Measurements from ENCODE around the gene HSH2D.

The HSH2D gene

GRCh38 chr19:16100524-16100923 lies 43.0 kb upstream of the HSH2D start:
- Histone ChIP-seq H3K4me3 (ENCODE audit: low read depth, low read length, poor library complexity, severe bottlenecking) (no peak overlapping the region), H3K9me3 (ENCODE audit: low read length) (no peaks in the 10 kb centered on the region), H2AFZ (ENCODE audit: low read length) (no peak overlapping the region), H3K27me3 (ENCODE audit: insufficient read depth, low read length) (no peaks in the 10 kb centered on the region), H3K4me2 (ENCODE audit: low read length) (no peak overlapping the region), H3K36me3 (ENCODE audit: insufficient read depth, low read length) (peaks cover 23% of the 10 kb centered on the region), H3K9me2 (ENCODE audit: low read depth, low read length) (no peaks in the 10 kb centered on the region), H3K9ac (ENCODE audit: low read length) (no peak overlapping the region), H3K27ac (ENCODE audit: low read depth, low read length, poor library complexity, severe bottlenecking) (no peak overlapping the region), H3K79me2 (ENCODE audit: insufficient read depth, low read length) (no peaks in the 10 kb centered on the region), H3F3A (ENCODE audit: insufficient read depth, low read length) (no peaks in the 10 kb centered on the region), H3K4me1 (ENCODE audit: insufficient read depth, low read length, severe bottlenecking) (peaks cover 3% of the 10 kb centered on the region), H4K20me1 (ENCODE audit: insufficient read depth, low read length) (no peaks in the 10 kb centered on the region)
- no peak for TF ChIP-seq EZH2 (IDR thresholded peaks at IDR 0.05; ENCODE audit: borderline replicate concordance, low read length)
- no peak for TF ChIP-seq CTCF (IDR thresholded peaks at IDR 0.05; ENCODE audit: low read length)

- Histone ChIP-seq H3K4me2 (ENCODE audit: low read length) (no peak overlapping the region), H3K9me3 (ENCODE audit: low read length) (no peaks in the 10 kb centered on the region), H2AFZ (ENCODE audit: low read length) (no peak overlapping the region), H3K4me1 (ENCODE audit: insufficient read depth, low read length, severe bottlenecking) (peaks cover 9% of the 10 kb centered on the region), H3K27me3 (ENCODE audit: insufficient read depth, low read length) (no peaks in the 10 kb centered on the region), H3K9me2 (ENCODE audit: low read depth, low read length) (no peaks in the 10 kb centered on the region), H3K9ac (ENCODE audit: low read length) (no peak overlapping the region), H3K27ac (ENCODE audit: low read depth, low read length, poor library complexity, severe bottlenecking) (no peak overlapping the region), H3K36me3 (ENCODE audit: insufficient read depth, low read length) (peaks cover 16% of the 10 kb centered on the region), H3K79me2 (ENCODE audit: insufficient read depth, low read length) (no peaks in the 10 kb centered on the region), H3F3A (ENCODE audit: insufficient read depth, low read length) (no peaks in the 10 kb centered on the region), H4K20me1 (ENCODE audit: insufficient read depth, low read length) (no peaks in the 10 kb centered on the region), H3K4me3 (ENCODE audit: low read depth, low read length, poor library complexity, severe bottlenecking) (no peak overlapping the region)
- TF ChIP-seq EZH2 (IDR thresholded peaks at IDR 0.05; ENCODE audit: borderline replicate concordance, low read length) (no peak), CTCF (IDR thresholded peaks at IDR 0.05; ENCODE audit: low read length) (no peak)
Observed at GRCh38 chr19:16104722-16105121, 38.8 kb upstream of the HSH2D start.

- peaks cover 16% of the 10 kb centered on the region for H3K36me3 ChIP-seq (ENCODE audit: insufficient read depth, low read length)
- H3K4me1 ChIP-seq (ENCODE audit: insufficient read depth, low read length, severe bottlenecking) = peaks cover 15% of the 10 kb centered on the region
- no peaks in the 10 kb centered on the region for H3K9me3 ChIP-seq (ENCODE audit: low read length)
- H3K4me2 ChIP-seq (ENCODE audit: low read length) = peak overlapping the region; percentile 17; the same call in 1 of the 2 replicates
- H3K79me2 ChIP-seq (ENCODE audit: insufficient read depth, low read length) = no peaks in the 10 kb centered on the region
- no peak overlapping the region for H3K4me3 ChIP-seq (ENCODE audit: low read depth, low read length, poor library complexity, severe bottlenecking)
- H3K9ac ChIP-seq (ENCODE audit: low read length) = peak overlapping the region; percentile 22; the same call in 1 of the 2 replicates
- TF ChIP-seq CTCF (IDR thresholded peaks at IDR 0.05; ENCODE audit: low read length) = no peak
- no peak for TF ChIP-seq EZH2 (IDR thresholded peaks at IDR 0.05; ENCODE audit: borderline replicate concordance, low read length)
- H3F3A ChIP-seq (ENCODE audit: insufficient read depth, low read length) = no peaks in the 10 kb centered on the region
- H3K27me3 ChIP-seq (ENCODE audit: insufficient read depth, low read length) = no peaks in the 10 kb centered on the region
- no peaks in the 10 kb centered on the region for H3K9me2 ChIP-seq (ENCODE audit: low read depth, low read length)
- no peak overlapping the region for H3K27ac ChIP-seq (ENCODE audit: low read depth, low read length, poor library complexity, severe bottlenecking)
- no peaks in the 10 kb centered on the region for H4K20me1 ChIP-seq (ENCODE audit: insufficient read depth, low read length)
- H2AFZ ChIP-seq (ENCODE audit: low read length) = no peak overlapping the region; the same call in 1 of the 2 replicates
Observed at GRCh38 chr19:16106121-16106520, 37.4 kb upstream of the HSH2D start.
